Endothelial cell of umbilical vein (primary cell): ENCODE results near the gene TBXT.
A peak's percentile ranks its signal among the peaks of the same experiment; 100 is the strongest.

Source experiments
- CTCF ChIP-seq, 2 donors: IDR thresholded peaks; 1 replicate in 1 of 2; 2 replicates in 1 of 2; pipeline ENCODE4 v1.5.1; 2011; ENCODE audit warnings: low read length in 2 of 2, mild to moderate bottlenecking in 2 of 2, moderate library complexity in 2 of 2, control low read depth in 1 of 2, inconsistent platforms in 1 of 2, low read depth in 1 of 2; ENCODE audit not compliant: insufficient read depth in 1 of 2; ENCODE audit errors: extremely low read depth in 1 of 2
- EZH2 ChIP-seq: IDR thresholded peaks from 2 replicates; pipeline ENCODE4 v1.6.1; 2012; ENCODE audit warnings: borderline replicate concordance, low read depth, mild to moderate bottlenecking, moderate library complexity, low read length, inconsistent platforms; ENCODE audit not compliant: severe bottlenecking
- JUN ChIP-seq: IDR thresholded peaks from 2 replicates; pipeline ENCODE4 v1.6.1; 2011; ENCODE audit warnings: borderline replicate concordance, low read depth; ENCODE audit not compliant: insufficient read length, insufficient read depth
- MYC ChIP-seq: IDR thresholded peaks from one replicate; pipeline ENCODE4 v1.6.1; 2011; ENCODE audit warnings: mild to moderate bottlenecking, low read depth, low read length

- TF ChIP-seq CTCF (IDR thresholded peaks at IDR 0.05; ENCODE audit: extremely low read depth in 1 of 2, insufficient read depth in 1 of 2, low read depth in 1 of 2, low read length in 2 of 2) = no peak
- TF ChIP-seq MYC = no peak
- TF ChIP-seq EZH2 = peak; percentile 69
- TF ChIP-seq JUN = no peak
Observed at GRCh38 chr6:166168616-166169548, 1.2 kb upstream of the TBXT start.
